ENCODE measurements around the gene BCAN. TPM values are rescaled to one million over a fixed set of nuclear protein-coding genes. Genes with fewer than 3 reads are reported as not detected.

The BCAN gene
- polyA plus RNA-seq, 2 of the 4 experiments (the other 2 are of a cell fraction) = not detected

DNA sequence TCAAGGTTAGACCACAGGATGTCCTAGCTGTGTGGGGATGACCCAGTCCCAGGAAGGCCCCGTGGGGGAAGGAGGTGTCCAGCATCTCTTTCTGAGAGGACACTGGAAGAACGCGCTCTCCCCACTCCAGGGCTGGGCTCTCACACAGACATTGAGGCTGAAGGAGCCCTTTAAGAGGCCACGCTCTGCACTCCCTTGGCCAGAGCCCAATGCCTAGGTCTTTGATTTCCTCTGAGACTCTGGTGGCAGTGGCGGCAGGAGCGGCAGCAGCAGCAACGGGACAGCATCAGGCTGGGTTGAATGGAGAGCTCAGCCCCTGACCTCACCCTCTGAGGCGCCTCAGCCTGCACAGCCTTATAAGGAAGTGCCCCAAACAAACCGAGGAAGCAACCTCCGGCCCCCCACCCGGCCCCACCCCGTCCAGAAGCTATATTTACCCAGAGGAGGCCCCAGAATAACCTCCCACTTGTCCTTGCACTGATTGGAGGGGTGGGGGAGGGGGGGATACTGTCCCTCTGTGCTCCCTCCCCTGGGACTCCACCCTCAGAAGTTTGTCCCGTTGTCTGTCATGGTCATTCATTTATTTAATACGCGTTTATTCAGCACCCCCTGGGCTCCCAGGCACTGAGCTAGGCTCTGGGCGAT, 23.0 kb downstream of the BCAN start:
- 61% methylated on average over 10 of the region's 16 CpGs for WGBS (ENCODE audit: missing lambda C conversion rate)
- TF ChIP-seq HDAC2 (IDR thresholded peaks at IDR 0.05) = no peak
- no peak for TF ChIP-seq FOXS1 (CRISPR knock-in tag; IDR thresholded peaks at IDR 0.05)
- no peak for TF ChIP-seq HEYL (CRISPR knock-in tag; IDR thresholded peaks at IDR 0.05)
- no peak for TF ChIP-seq CEBPB (IDR thresholded peaks at IDR 0.05)
- no peak for TF ChIP-seq RARB (CRISPR knock-in tag; IDR thresholded peaks at IDR 0.05)
- no peak for TF ChIP-seq RAD21 (conservative IDR thresholded peaks at IDR 0.05 in 1 of 2, IDR thresholded peaks at IDR 0.05 in 1 of 2)
- TF ChIP-seq RNF2 (IDR thresholded peaks at IDR 0.05; ENCODE audit: borderline replicate concordance, low read depth) = no peak
- TF ChIP-seq NFE2L2 (conservative IDR thresholded peaks at IDR 0.05; ENCODE audit: low read length) = no peak
- TF ChIP-seq CHD2 (IDR thresholded peaks at IDR 0.05; ENCODE audit: low read length, partially characterized antibody) = no peak
- TF ChIP-seq ESRRA (IDR thresholded peaks at IDR 0.05; ENCODE audit: borderline replicate concordance, low read length) = no peak
- TF ChIP-seq ZNF302 (CRISPR knock-in tag; IDR thresholded peaks at IDR 0.05) = no peak
- no peak for TF ChIP-seq EHMT2 (IDR thresholded peaks at IDR 0.05; ENCODE audit: low read depth)
- TF ChIP-seq MAZ (IDR thresholded peaks at IDR 0.05; ENCODE audit: borderline replicate concordance, low read depth, low read length) = no peak
- no peak for TF ChIP-seq JUN (IDR thresholded peaks at IDR 0.05)
- DNase-seq (ENCODE audit: low read depth in 1 of 2, low spot score in 1 of 2) (peak in 1 of 2 experiments; percentile 48), ATAC-seq (no peak), FAIRE-seq (no peak)
- peak overlapping the region; percentile 58 to 97 for H3K27ac ChIP-seq
- POLR2A ChIA-PET = no interaction called here
- no peaks in the 10 kb centered on the region for H3K9me3 ChIP-seq
- peaks cover 50% of the 10 kb centered on the region for H3K4me1 ChIP-seq
- no peak overlapping the region for H3K4me3 ChIP-seq
- peak overlapping the region; percentile 54 for H3K4me2 ChIP-seq
- CTCF ChIA-PET = interaction anchor here (0.6 to 15.2 kb wide), 11 partner anchors 11 to 707 kb away, joined by 3 to 402 read pairs (median 4); partner anchors contain the start of genes CRABP2, HAPLN2 and NES

DNA sequence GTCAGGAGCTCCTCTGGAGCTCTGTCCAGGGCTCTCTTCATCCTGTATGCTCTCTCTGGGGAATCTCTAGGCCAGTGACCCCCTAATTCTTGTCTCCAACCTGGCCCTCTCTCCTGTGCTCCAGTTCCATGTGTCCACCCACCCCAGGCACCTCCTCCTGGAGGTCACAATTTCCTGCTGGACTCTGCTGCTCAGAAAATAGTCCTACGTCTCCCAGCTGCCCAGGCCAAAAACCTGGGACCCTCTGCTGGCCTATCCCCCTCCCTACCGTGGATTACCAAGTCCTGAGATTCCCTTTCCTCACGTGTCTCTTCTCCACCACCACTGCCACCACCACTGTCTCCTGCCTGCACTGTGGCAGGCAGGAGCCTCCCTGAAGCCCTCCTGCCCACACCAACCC, 23.6 kb downstream of the BCAN start:
- Histone ChIP-seq H3K4me2 (peak overlapping the region; percentile 54; the same call in 2 of the 3 replicates), H3K4me1 (peaks cover 48% of the 10 kb centered on the region), H3K9me3 (no peaks in the 10 kb centered on the region), H3K4me3 (no peak overlapping the region), H3K27ac (peak overlapping the region; percentile 58 to 97)
- POLR2A ChIA-PET = no interaction called here
- ATAC-seq (no peak), FAIRE-seq (no peak), DNase-seq (ENCODE audit: low read depth in 1 of 2, low spot score in 1 of 2) (no peak)
- CTCF ChIA-PET = interaction anchor here (1.3 to 15.2 kb wide), 5 partner anchors 10 to 225 kb away, joined by 3 to 402 read pairs (median 87); partner anchors contain the start of genes HAPLN2 and NES
- 90% methylated on average over 3 of the region's 3 CpGs for WGBS (ENCODE audit: missing lambda C conversion rate)
- no peak for TF ChIP-seq ZSCAN20 (CRISPR knock-in tag; IDR thresholded peaks at IDR 0.05)

DNA sequence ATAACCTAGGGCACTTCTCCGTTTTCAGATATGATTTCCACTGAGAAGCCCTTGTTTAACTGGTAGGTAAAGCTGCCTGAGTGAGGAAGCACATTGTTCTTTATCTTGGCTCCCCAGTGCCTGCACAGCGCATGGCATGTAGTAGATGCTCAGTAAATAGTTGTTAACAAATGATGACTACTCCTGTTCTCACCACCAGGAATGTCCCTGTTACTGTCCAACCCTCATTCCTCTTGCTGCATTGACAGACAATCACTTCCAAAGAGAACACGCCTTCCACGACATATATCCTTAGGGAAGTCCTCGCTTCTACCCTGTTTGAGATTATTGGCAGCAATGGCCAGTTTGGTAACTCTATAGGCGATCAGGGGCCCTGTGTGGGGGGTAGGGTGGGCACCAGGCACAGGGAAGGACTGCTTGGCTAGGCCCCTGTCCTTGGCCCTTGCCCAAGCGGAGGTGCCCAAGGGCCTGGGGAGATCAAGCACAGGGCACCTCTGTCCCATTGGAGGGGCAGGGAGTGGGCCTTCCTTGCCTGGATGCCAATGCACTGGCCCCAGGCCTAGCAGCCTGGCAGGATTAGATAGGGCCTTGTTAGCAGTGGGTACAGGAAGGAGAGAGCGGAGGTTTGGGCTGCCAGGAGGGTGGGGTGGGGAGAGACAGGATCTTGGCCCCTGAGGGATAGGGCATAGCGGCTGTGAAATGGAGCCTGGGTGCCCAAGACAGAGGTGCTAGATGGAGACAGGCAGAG, 25.1 kb downstream of the BCAN start:
- ATAC-seq (peak in 1 of 2 experiments; percentile 3; a peak in 1 of 6 replicates), DNase-seq (ENCODE audit: low read depth in 1 of 2, low spot score in 1 of 2) (no peak), FAIRE-seq (no peak)
- H3K4me3 ChIP-seq = no peak overlapping the region
- H3K9me3 ChIP-seq = no peaks in the 10 kb centered on the region
- H3K4me1 ChIP-seq = peaks cover 41% of the 10 kb centered on the region
- WGBS (ENCODE audit: missing lambda C conversion rate) = 90% methylated on average over 9 of the region's 9 CpGs
- ChIA-PET POLR2A (no interaction called here), CTCF (interaction anchor here (0.7 to 25.8 kb wide), 6 partner anchors 9 to 45 kb away, joined by 3 to 495 read pairs (median 184); partner anchors contain the start of genes HAPLN2 and NES)
- peak overlapping the region in 1 of 2 experiments; percentile 25; a peak in 1 of 6 replicates for H3K27ac ChIP-seq
- H3K4me2 ChIP-seq = no peak overlapping the region
- TF ChIP-seq FOSL2 (IDR thresholded peaks at IDR 0.05) (no peak), FOSL2 (CRISPR knock-in tag; IDR thresholded peaks at IDR 0.05) (no peak), RNF2 (IDR thresholded peaks at IDR 0.05; ENCODE audit: borderline replicate concordance, low read depth) (no peak), ZFP36 (IDR thresholded peaks at IDR 0.05; ENCODE audit: borderline replicate concordance, partially characterized antibody) (no peak), MAFK (IDR thresholded peaks at IDR 0.05; ENCODE audit: partially characterized antibody) (no peak), POLR2A (IDR thresholded peaks at IDR 0.05; ENCODE audit: low read length) (no peak), FOSB (CRISPR knock-in tag; IDR thresholded peaks at IDR 0.05) (no peak), CBX8 (IDR thresholded peaks at IDR 0.05) (no peak), PHF8 (IDR thresholded peaks at IDR 0.05; ENCODE audit: borderline replicate concordance, low read depth) (no peak), RCOR1 (IDR thresholded peaks at IDR 0.05; ENCODE audit: low read depth, low read length) (no peak), ZC3H11A (IDR thresholded peaks at IDR 0.05) (no peak), ESRRA (IDR thresholded peaks at IDR 0.05; ENCODE audit: borderline replicate concordance, low read length) (no peak)
- TF ChIP-seq, protein P1, sequence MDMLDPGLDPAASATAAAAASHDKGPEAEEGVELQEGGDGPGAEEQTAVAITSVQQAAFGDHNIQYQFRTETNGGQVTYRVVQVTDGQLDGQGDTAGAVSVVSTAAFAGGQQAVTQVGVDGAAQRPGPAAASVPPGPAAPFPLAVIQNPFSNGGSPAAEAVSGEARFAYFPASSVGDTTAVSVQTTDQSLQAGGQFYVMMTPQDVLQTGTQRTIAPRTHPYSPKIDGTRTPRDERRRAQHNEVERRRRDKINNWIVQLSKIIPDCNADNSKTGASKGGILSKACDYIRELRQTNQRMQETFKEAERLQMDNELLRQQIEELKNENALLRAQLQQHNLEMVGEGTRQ (IDR thresholded peaks at IDR 0.05) = no peak
- TF ChIP-seq, protein P2, sequence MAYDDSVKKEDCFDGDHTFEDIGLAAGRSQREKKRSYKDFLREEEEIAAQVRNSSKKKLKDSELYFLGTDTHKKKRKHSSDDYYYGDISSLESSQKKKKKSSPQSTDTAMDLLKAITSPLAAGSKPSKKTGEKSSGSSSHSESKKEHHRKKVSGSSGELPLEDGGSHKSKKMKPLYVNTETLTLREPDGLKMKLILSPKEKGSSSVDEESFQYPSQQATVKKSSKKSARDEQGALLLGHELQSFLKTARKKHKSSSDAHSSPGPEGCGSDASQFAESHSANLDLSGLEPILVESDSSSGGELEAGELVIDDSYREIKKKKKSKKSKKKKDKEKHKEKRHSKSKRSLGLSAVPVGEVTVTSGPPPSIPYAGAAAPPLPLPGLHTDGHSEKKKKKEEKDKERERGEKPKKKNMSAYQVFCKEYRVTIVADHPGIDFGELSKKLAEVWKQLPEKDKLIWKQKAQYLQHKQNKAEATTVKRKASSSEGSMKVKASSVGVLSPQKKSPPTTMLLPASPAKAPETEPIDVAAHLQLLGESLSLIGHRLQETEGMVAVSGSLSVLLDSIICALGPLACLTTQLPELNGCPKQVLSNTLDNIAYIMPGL (CRISPR knock-in tag; IDR thresholded peaks at IDR 0.05; ENCODE audit: borderline replicate concordance) = no peak

All from A549 (cell line).